GM23338 (cell line): ENCODE measurements around the gene CPM. TPM values are rescaled to one million over a fixed set of nuclear protein-coding genes. Genes with fewer than 3 reads are reported as not detected.
A peak's percentile ranks its signal among the peaks of the same experiment; 100 is the strongest.

ENCODE experiments used
- ATAC-seq: fragments of 200-7000 bp; cut with Tn5 transposase; 3 replicates; pipeline ENCODE4 v1.9.1; 2020
- DNase-seq: peaks from one replicate; pipeline ENCODE4 v3.0.0-alpha.2; 2015; ENCODE audit warnings: low spot score
- H2AFZ ChIP-seq: fragments of 200-600 bp; sonication (generic); 2 replicates; pipeline ENCODE4 v1.8.0; 2016; ENCODE audit warnings: antibody characterized with exemption, mild to moderate bottlenecking, moderate library complexity
- H3F3A ChIP-seq: fragments of 200-600 bp; sonication (generic); replicated peaks from 2 replicates; pipeline ENCODE4 v1.8.0; 2017; ENCODE audit warnings: antibody characterized with exemption, mixed run types, low read depth
- H3K27ac ChIP-seq: fragments of 200-600 bp; sonication (generic); 2 replicates; pipeline ENCODE4 v1.6.1; 2016; ENCODE audit warnings: low read depth
- H3K27me3 ChIP-seq: fragments of 200-600 bp; sonication (generic); 2 replicates; pipeline ENCODE4 v1.8.0; 2016; ENCODE audit warnings: mild to moderate bottlenecking, mixed run types, moderate library complexity; ENCODE audit not compliant: insufficient read depth
- H3K36me3 ChIP-seq: fragments of 200-600 bp; sonication (generic); 2 replicates; pipeline ENCODE4 v1.8.0; 2016; ENCODE audit warnings: mild to moderate bottlenecking; ENCODE audit not compliant: insufficient read depth
- H3K4me1 ChIP-seq: fragments of 200-600 bp; sonication (generic); 2 replicates; pipeline ENCODE4 v1.8.0; 2016; ENCODE audit warnings: mild to moderate bottlenecking, moderate library complexity; ENCODE audit not compliant: insufficient read depth
- H3K4me2 ChIP-seq: fragments of 200-600 bp; sonication (generic); 2 replicates; pipeline ENCODE4 v1.7.1; 2017; ENCODE audit warnings: mixed run types
- H3K4me3 ChIP-seq: fragments of 200-600 bp; sonication (generic); 2 replicates; pipeline ENCODE4 v1.6.1; 2016; ENCODE audit warnings: mixed run types
- H3K79me2 ChIP-seq: fragments of 200-600 bp; sonication (generic); replicated peaks from 2 replicates; pipeline ENCODE4 v1.8.0; 2017; ENCODE audit warnings: mild to moderate bottlenecking; ENCODE audit not compliant: insufficient read depth
- H3K9me2 ChIP-seq: fragments of 200-600 bp; sonication (generic); 2 replicates; pipeline ENCODE4 v1.8.0; 2017; ENCODE audit not compliant: insufficient read depth
- H4K20me1 ChIP-seq: fragments of 200-600 bp; sonication (generic); replicated peaks from 2 replicates; pipeline ENCODE4 v1.8.0; 2017; ENCODE audit warnings: mild to moderate bottlenecking; ENCODE audit not compliant: insufficient read depth
- H3K27ac Mint-ChIP-seq: 2 replicates; pipeline ENCODE4 v1.8.0; 2020; ENCODE audit warnings: inconsistent platforms, mild to moderate bottlenecking, moderate library complexity, mixed read lengths
- H3K27me3 Mint-ChIP-seq: 3 replicates; pipeline ENCODE4 v1.8.0; 2022; ENCODE audit warnings: low read depth, mild to moderate bottlenecking, moderate library complexity, mixed read lengths, inconsistent platforms; ENCODE audit not compliant: insufficient read depth, poor library complexity
- H3K36me3 Mint-ChIP-seq: 3 replicates; pipeline ENCODE4 v1.8.0; 2021; ENCODE audit warnings: low read depth, mild to moderate bottlenecking, inconsistent platforms, moderate library complexity, mixed read lengths
- H3K4me1 Mint-ChIP-seq: 3 replicates; pipeline ENCODE4 v1.8.0; 2020; ENCODE audit warnings: mild to moderate bottlenecking, inconsistent platforms, mixed read lengths
- H3K4me3 Mint-ChIP-seq: 3 replicates; pipeline ENCODE4 v1.8.0; 2021; ENCODE audit warnings: moderate library complexity, mild to moderate bottlenecking, inconsistent platforms, mixed read lengths
- H3K9me3 Mint-ChIP-seq: 3 replicates; pipeline ENCODE4 v1.8.0; 2020; ENCODE audit warnings: moderate library complexity, mild to moderate bottlenecking, inconsistent platforms, mixed read lengths
- CREB1 ChIP-seq: fragments of 250-450 bp; sonication (Bioruptor Pico); IDR thresholded peaks from 2 replicates; pipeline ENCODE4 v1.5.0; 2020; ENCODE audit warnings: low read depth, mild to moderate bottlenecking, moderate library complexity
- EZH2 ChIP-seq: fragments of 200-600 bp; sonication (generic); IDR thresholded peaks from one replicate; pipeline ENCODE4 v1.8.0; 2017; ENCODE audit warnings: antibody characterized with exemption, mild to moderate bottlenecking, low read depth; ENCODE audit not compliant: unreplicated experiment
- EZH2phosphoT487 ChIP-seq: fragments of 200-600 bp; sonication (generic); IDR thresholded peaks from one replicate; pipeline ENCODE4 v1.8.1; 2018; ENCODE audit warnings: antibody characterized with exemption; ENCODE audit not compliant: unreplicated experiment
- NANOG ChIP-seq: IDR thresholded peaks from 2 replicates; pipeline ENCODE4 v1.6.1; 2016; ENCODE audit warnings: antibody characterized with exemption, borderline replicate concordance
- POLR2AphosphoS5 ChIP-seq: IDR thresholded peaks from 2 replicates; pipeline ENCODE4 v1.6.1; 2016; ENCODE audit warnings: antibody characterized with exemption, low read depth
- STAT1 ChIP-seq: IDR thresholded peaks from one replicate; pipeline ENCODE4 v1.6.1; 2016; ENCODE audit warnings: antibody characterized with exemption; ENCODE audit not compliant: unreplicated experiment
- ZNF114 ChIP-seq: fragments of 250-450 bp; sonication (Bioruptor Pico); IDR thresholded peaks from 2 replicates; pipeline ENCODE4 v1.5.0; 2020; ENCODE audit warnings: mild to moderate bottlenecking, moderate library complexity
- ZNF331 ChIP-seq: fragments of 250-450 bp; sonication (Bioruptor Pico); IDR thresholded peaks from 2 replicates; pipeline ENCODE4 v1.5.0; 2020; ENCODE audit warnings: low read depth, mild to moderate bottlenecking, moderate library complexity
- polyA plus RNA-seq: library from polyadenylated mRNA; unstranded; fragments of >200 nt; fragmentation: Nextera tagmentation; extraction: Ambion mirVana; gene quantifications from 2 replicates; pipeline ENCODE4 v1.2.1, GENCODE V29; 2016
- total RNA-seq: library from RNA; depleted of rRNA; stranded (reverse); fragments of >200 nt; shearing (Covaris generic); gene quantifications from 2 replicates; pipeline ENCODE4 v1.2.3, GENCODE V29; 2014
- TF ChIP-seq, protein P1 (sequence below), 2 experiments: fragments of 200-600 bp in 1 of 2; sonication (generic) in 1 of 2; conservative IDR thresholded peaks; 2 replicates each; pipeline versions ENCODE4 v1.5.1 to v1.6.1; 2016 to 2017; ENCODE audit warnings: antibody characterized with exemption in 2 of 2, low read depth in 2 of 2, mild to moderate bottlenecking in 2 of 2, moderate library complexity in 1 of 2
- TF ChIP-seq, protein P2 (sequence below): fragments of 250-450 bp; sonication (Bioruptor Pico); IDR thresholded peaks from 2 replicates; pipeline ENCODE4 v1.5.0; 2020; ENCODE audit warnings: mild to moderate bottlenecking, moderate library complexity
- TF ChIP-seq, protein P3 (sequence below): IDR thresholded peaks from 2 replicates; pipeline ENCODE4 v1.6.1; 2016; ENCODE audit warnings: antibody characterized with exemption

The CPM gene
- total and polyA plus RNA-seq, 2 experiments from 2014 or later, result 0.37 to 5.8 TPM

DNA sequence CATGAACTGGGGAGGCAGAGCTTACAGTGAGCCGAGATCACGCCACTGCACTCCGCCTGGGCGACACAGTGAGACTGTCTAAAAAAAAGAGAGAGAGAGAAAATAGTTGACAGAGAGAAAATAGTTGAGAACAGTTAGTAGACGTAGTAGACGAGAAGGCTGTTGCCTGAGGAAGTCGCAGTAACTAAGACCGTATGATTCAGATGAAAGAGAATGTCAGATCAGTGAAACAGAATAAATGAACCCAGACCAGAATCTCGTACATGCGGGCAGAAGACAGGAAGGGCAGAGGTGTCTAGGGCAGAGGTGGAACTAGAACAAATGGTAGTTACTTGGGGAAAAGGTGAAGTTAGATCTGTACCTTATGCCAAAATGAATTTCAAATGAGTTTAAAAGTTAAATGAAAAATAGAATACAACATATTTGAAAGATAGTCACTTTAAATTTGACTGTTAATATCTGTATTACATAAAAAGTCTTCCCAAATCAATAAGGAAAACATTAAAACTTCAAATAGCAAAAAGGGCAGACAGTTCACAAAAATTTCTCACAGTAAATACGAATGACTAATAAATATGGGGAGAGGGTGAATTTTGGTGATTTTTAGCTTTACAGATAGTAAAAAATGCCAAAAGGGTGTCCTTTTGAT, 107.3 kb downstream of the CPM start:
- Mint-ChIP-seq H3K4me1 (peaks cover 2% of the 10 kb centered on the region; the same call in 2 of the 3 replicates), H3K27me3 (no peaks in the 10 kb centered on the region), H3K9me3 (no peaks in the 10 kb centered on the region), H3K36me3 (peaks cover 81% of the 10 kb centered on the region), H3K27ac (no peak overlapping the region), H3K4me3 (no peak overlapping the region)
- no peak overlapping the region for H3K27ac ChIP-seq
- no peaks in the 10 kb centered on the region for H3K9me2 ChIP-seq
- H3F3A ChIP-seq, result peaks cover 16% of the 10 kb centered on the region; the same call in 1 of the 2 replicates
- H2AFZ ChIP-seq, result no peak overlapping the region
- no peak overlapping the region for H3K4me2 ChIP-seq
- TF ChIP-seq ZNF331, result no peak
- TF ChIP-seq EZH2phosphoT487, result peak; percentile 19
- peaks cover 21% of the 10 kb centered on the region for H3K79me2 ChIP-seq
- H3K36me3 ChIP-seq, result peaks cover 84% of the 10 kb centered on the region
- H3K4me3 ChIP-seq, result no peak overlapping the region
- H4K20me1 ChIP-seq, result peaks cover 6% of the 10 kb centered on the region; the same call in 1 of the 2 replicates
- ATAC-seq, result no peak
- H3K27me3 ChIP-seq, result no peaks in the 10 kb centered on the region
- DNase-seq, result no peak
- peaks cover 1% of the 10 kb centered on the region for H3K4me1 ChIP-seq

DNA sequence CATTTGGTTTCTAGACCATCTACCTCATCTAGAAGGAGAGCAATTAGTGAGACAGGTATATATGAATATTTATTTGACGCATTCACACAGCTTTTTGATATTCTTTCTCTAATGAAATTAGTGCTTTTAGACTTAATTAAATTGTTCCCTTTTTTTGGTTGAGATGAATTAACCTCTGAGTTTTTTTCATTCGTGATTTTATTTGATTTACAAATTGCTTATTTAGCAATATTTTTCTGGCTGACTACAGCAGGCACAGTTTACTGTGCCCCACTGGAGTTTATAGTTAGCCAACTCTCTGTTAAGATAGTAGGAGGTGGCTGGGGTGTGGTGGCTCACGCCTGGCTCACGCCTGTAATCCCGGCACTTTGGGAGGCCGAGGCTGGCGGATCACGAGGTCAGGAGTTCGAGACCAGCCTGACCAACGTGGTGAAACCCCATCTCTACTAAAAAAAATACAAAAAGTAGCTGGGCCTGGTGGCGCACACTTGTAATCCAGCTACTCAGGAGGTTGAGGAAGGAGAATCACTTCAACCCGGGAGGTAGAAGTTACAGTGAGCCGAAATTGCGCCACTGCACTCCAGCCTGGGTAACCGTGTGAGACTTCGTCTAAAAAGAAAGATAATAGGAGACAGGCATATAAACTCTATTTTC, 108.2 kb downstream of the CPM start:
- TF ChIP-seq, protein P1, sequence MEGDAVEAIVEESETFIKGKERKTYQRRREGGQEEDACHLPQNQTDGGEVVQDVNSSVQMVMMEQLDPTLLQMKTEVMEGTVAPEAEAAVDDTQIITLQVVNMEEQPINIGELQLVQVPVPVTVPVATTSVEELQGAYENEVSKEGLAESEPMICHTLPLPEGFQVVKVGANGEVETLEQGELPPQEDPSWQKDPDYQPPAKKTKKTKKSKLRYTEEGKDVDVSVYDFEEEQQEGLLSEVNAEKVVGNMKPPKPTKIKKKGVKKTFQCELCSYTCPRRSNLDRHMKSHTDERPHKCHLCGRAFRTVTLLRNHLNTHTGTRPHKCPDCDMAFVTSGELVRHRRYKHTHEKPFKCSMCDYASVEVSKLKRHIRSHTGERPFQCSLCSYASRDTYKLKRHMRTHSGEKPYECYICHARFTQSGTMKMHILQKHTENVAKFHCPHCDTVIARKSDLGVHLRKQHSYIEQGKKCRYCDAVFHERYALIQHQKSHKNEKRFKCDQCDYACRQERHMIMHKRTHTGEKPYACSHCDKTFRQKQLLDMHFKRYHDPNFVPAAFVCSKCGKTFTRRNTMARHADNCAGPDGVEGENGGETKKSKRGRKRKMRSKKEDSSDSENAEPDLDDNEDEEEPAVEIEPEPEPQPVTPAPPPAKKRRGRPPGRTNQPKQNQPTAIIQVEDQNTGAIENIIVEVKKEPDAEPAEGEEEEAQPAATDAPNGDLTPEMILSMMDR (conservative IDR thresholded peaks at IDR 0.05; ENCODE audit: low read depth in 2 of 2), result no peak
- TF ChIP-seq STAT1 (no peak), ZNF114 (no peak), CREB1 (no peak), NANOG (no peak), EZH2 (no peak), EZH2phosphoT487 (no peak), POLR2AphosphoS5 (no peak)
- TF ChIP-seq, protein P2, sequence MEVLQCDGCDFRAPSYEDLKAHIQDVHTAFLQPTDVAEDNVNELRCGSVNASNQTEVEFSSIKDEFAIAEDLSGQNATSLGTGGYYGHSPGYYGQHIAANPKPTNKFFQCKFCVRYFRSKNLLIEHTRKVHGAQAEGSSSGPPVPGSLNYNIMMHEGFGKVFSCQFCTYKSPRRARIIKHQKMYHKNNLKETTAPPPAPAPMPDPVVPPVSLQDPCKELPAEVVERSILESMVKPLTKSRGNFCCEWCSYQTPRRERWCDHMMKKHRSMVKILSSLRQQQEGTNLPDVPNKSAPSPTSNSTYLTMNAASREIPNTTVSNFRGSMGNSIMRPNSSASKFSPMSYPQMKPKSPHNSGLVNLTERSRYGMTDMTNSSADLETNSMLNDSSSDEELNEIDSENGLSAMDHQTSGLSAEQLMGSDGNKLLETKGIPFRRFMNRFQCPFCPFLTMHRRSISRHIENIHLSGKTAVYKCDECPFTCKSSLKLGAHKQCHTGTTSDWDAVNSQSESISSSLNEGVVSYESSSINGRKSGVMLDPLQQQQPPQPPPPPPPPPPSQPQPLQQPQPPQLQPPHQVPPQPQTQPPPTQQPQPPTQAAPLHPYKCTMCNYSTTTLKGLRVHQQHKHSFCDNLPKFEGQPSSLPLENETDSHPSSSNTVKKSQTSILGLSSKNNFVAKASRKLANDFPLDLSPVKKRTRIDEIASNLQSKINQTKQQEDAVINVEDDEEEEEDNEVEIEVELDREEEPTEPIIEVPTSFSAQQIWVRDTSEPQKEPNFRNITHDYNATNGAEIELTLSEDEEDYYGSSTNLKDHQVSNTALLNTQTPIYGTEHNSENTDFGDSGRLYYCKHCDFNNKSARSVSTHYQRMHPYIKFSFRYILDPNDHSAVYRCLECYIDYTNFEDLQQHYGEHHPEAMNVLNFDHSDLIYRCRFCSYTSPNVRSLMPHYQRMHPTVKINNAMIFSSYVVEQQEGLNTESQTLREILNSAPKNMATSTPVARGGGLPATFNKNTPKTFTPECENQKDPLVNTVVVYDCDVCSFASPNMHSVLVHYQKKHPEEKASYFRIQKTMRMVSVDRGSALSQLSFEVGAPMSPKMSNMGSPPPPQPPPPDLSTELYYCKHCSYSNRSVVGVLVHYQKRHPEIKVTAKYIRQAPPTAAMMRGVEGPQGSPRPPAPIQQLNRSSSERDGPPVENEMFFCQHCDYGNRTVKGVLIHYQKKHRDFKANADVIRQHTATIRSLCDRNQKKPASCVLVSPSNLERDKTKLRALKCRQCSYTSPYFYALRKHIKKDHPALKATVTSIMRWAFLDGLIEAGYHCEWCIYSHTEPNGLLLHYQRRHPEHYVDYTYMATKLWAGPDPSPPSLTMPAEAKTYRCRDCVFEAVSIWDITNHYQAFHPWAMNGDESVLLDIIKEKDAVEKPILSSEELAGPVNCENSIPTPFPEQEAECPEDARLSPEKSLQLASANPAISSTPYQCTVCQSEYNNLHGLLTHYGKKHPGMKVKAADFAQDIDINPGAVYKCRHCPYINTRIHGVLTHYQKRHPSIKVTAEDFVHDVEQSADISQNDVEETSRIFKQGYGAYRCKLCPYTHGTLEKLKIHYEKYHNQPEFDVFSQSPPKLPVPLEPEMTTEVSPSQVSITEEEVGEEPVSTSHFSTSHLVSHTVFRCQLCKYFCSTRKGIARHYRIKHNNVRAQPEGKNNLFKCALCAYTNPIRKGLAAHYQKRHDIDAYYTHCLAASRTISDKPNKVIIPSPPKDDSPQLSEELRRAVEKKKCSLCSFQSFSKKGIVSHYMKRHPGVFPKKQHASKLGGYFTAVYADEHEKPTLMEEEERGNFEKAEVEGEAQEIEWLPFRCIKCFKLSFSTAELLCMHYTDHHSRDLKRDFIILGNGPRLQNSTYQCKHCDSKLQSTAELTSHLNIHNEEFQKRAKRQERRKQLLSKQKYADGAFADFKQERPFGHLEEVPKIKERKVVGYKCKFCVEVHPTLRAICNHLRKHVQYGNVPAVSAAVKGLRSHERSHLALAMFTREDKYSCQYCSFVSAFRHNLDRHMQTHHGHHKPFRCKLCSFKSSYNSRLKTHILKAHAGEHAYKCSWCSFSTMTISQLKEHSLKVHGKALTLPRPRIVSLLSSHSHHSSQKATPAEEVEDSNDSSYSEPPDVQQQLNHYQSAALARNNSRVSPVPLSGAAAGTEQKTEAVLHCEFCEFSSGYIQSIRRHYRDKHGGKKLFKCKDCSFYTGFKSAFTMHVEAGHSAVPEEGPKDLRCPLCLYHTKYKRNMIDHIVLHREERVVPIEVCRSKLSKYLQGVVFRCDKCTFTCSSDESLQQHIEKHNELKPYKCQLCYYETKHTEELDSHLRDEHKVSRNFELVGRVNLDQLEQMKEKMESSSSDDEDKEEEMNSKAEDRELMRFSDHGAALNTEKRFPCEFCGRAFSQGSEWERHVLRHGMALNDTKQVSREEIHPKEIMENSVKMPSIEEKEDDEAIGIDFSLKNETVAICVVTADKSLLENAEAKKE, result no peak
- TF ChIP-seq, protein P3, sequence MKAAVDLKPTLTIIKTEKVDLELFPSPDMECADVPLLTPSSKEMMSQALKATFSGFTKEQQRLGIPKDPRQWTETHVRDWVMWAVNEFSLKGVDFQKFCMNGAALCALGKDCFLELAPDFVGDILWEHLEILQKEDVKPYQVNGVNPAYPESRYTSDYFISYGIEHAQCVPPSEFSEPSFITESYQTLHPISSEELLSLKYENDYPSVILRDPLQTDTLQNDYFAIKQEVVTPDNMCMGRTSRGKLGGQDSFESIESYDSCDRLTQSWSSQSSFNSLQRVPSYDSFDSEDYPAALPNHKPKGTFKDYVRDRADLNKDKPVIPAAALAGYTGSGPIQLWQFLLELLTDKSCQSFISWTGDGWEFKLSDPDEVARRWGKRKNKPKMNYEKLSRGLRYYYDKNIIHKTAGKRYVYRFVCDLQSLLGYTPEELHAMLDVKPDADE, result no peak

More for the DNA sequence above, 108.2 kb downstream of the CPM start:
- Histone ChIP-seq H3K9me2 (no peaks in the 10 kb centered on the region), H3K79me2 (peaks cover 23% of the 10 kb centered on the region), H3K4me3 (no peak overlapping the region), H2AFZ (no peak overlapping the region), H4K20me1 (peaks cover 4% of the 10 kb centered on the region; the same call in 1 of the 2 replicates), H3K36me3 (peaks cover 91% of the 10 kb centered on the region), H3K4me2 (no peak overlapping the region), H3F3A (peaks cover 16% of the 10 kb centered on the region; the same call in 1 of the 2 replicates), H3K4me1 (no peaks in the 10 kb centered on the region), H3K27ac (no peak overlapping the region), H3K27me3 (no peaks in the 10 kb centered on the region)
- no peaks in the 10 kb centered on the region for H3K4me1 Mint-ChIP-seq
- ATAC-seq (no peak), DNase-seq (no peak)
- no peaks in the 10 kb centered on the region for H3K9me3 Mint-ChIP-seq
- H3K4me3 Mint-ChIP-seq, result no peak overlapping the region
- H3K27me3 Mint-ChIP-seq, result no peaks in the 10 kb centered on the region
- no peak overlapping the region for H3K27ac Mint-ChIP-seq
- H3K36me3 Mint-ChIP-seq, result peaks cover 82% of the 10 kb centered on the region
